Measurements from ENCODE around the gene SNRPA1.

SNRPA1 gene

GRCh38 chr15:101258238-101259144 lies 36.6 kb downstream of the SNRPA1 start:
- DNase-seq (ENCODE audit: low spot score) = peak; percentile 76

GRCh38 chr15:101256757-101257156 lies 38.3 kb downstream of the SNRPA1 start:
- no peak for DNase-seq (ENCODE audit: low spot score)

GRCh38 chr15:101255615-101256241 lies 39.3 kb downstream of the SNRPA1 start:
- peak; percentile 85 for DNase-seq (ENCODE audit: low spot score)

- peak; percentile 61 for DNase-seq (ENCODE audit: low spot score)
Observed at GRCh38 chr15:101255051-101255395, 40.0 kb downstream of the SNRPA1 start.

GRCh38 chr15:101254157-101255050 lies 40.6 kb downstream of the SNRPA1 start:
- no peak for DNase-seq (ENCODE audit: low spot score)

- DNase-seq (ENCODE audit: low spot score) = no peak
Observed at GRCh38 chr15:101252836-101253235, 42.2 kb downstream of the SNRPA1 start.

GRCh38 chr15:101251830-101252820 lies 42.9 kb downstream of the SNRPA1 start, which contains the start of gene CHSY1:
CHSY1 (minus strand) TSS chr15:101252048; CDS start chr15:101251456, 592 bp downstream.
- peak; percentile 73 for DNase-seq (ENCODE audit: low spot score)

GRCh38 chr15:101250873-101251829 lies 43.9 kb downstream of the SNRPA1 start:
- peak; percentile 45 for DNase-seq (ENCODE audit: low spot score)

GRCh38 chr15:101250341-101250831 lies 44.7 kb downstream of the SNRPA1 start:
- no peak for DNase-seq (ENCODE audit: low spot score)

GRCh38 chr15:101248274-101248673 lies 46.8 kb downstream of the SNRPA1 start:
- DNase-seq (ENCODE audit: low spot score) = no peak

GRCh38 chr15:101246824-101247745 lies 48.0 kb downstream of the SNRPA1 start:
- no peak for DNase-seq (ENCODE audit: low spot score)

- DNase-seq (ENCODE audit: low spot score) = no peak
Observed at GRCh38 chr15:101246391-101246790, 48.7 kb downstream of the SNRPA1 start.

GRCh38 chr15:101244889-101245668 lies 50.0 kb downstream of the SNRPA1 start:
- no peak for DNase-seq (ENCODE audit: low spot score)

GRCh38 chr15:101244036-101244781 lies 50.8 kb downstream of the SNRPA1 start:
- no peak for DNase-seq (ENCODE audit: low spot score)

GRCh38 chr15:101243420-101243819 lies 51.6 kb downstream of the SNRPA1 start:
- no peak for DNase-seq (ENCODE audit: low spot score)

GRCh38 chr15:101242999-101243336 lies 52.1 kb downstream of the SNRPA1 start:
- DNase-seq (ENCODE audit: low spot score) = no peak
